ENCODE results near the gene PTX4. TPM values are rescaled to one million over a fixed set of nuclear protein-coding genes. Genes with fewer than 3 reads are reported as not detected.

PTX4 gene
- total RNA-seq, 1 experiment from 2014 or later = not detected

DNA sequence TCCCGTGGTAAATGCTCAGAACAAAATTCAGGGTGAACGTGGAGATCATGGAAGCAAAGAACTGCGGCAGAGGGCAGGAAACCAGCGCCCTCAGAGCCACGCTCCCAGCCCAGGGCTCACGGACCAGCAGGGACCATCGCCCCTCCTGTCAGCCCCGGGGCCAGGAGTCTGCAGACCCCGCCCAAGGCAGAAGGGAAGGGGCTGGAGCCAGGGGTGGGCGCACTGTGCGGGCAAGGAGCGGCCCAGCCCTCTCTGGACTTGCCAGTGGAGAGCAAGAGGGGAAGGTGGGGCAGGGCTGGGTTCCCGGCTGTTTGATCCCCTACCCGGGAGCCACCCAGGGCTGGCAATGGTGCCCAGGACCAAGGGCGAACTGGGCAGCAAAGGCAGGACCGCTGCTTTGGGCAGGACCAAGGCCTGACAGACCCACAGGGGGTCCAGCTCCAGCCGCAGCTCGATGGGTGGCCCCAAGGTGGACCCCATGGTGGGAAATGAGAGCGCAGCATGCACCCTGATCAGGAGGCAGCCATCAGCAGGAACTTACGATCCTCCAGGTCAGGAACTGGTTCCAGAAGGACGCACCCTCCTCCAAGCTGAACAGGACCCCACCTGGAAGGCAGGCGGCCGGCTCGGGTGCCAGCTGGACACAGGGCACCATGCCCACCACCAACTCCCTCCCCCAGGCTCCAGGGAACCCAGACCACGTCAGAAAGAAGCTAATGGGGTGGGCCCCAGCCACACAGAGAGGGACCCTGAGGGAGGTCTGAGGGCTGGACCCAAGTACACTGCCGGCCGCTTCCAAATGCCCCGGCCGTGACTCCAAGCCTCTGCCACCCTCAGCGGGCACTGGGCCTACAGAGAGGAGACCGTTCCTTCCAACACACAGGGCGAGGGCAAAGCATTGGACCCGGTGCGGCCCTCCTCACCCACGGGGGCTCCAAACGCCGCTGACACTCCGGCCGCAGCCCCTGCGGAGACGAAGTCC is 33.3 kb downstream of the PTX4 start:
- TF ChIP-seq, protein P1, sequence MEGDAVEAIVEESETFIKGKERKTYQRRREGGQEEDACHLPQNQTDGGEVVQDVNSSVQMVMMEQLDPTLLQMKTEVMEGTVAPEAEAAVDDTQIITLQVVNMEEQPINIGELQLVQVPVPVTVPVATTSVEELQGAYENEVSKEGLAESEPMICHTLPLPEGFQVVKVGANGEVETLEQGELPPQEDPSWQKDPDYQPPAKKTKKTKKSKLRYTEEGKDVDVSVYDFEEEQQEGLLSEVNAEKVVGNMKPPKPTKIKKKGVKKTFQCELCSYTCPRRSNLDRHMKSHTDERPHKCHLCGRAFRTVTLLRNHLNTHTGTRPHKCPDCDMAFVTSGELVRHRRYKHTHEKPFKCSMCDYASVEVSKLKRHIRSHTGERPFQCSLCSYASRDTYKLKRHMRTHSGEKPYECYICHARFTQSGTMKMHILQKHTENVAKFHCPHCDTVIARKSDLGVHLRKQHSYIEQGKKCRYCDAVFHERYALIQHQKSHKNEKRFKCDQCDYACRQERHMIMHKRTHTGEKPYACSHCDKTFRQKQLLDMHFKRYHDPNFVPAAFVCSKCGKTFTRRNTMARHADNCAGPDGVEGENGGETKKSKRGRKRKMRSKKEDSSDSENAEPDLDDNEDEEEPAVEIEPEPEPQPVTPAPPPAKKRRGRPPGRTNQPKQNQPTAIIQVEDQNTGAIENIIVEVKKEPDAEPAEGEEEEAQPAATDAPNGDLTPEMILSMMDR (conservative IDR thresholded peaks at IDR 0.05) = no peak
- no peak overlapping the region for H2BK20ac ChIP-seq (ENCODE audit: low read depth, low read length, poor library complexity, severe bottlenecking)
- no peak overlapping the region for H3K4ac ChIP-seq (ENCODE audit: low read depth, low read length)
- Mint-ChIP-seq H3K36me3 (ENCODE audit: insufficient read depth in 1 of 3, low read depth in 3 of 3) (peaks cover 0 to 30% (median 30%) of the 10 kb centered on the region in 3 experiments; a peak in 6 of 7 replicates), H3K27ac (no peak overlapping the region), H3K4me3 (no peak overlapping the region), H3K9me3 (no peaks in the 10 kb centered on the region), H3K4me1 (no peaks in the 10 kb centered on the region), H3K27me3 (ENCODE audit: low read depth) (no peaks in the 10 kb centered on the region)
- no peak overlapping the region for H2AK5ac ChIP-seq (ENCODE audit: insufficient read length, low read length)
- H4K91ac ChIP-seq (ENCODE audit: insufficient read length, low read depth, low read length) = no peak overlapping the region
- no peak overlapping the region for H3K9ac ChIP-seq (ENCODE audit: extremely low read depth, insufficient read length, low read length)
- no peaks in the 10 kb centered on the region for H3K27me3 ChIP-seq (ENCODE audit: insufficient read depth, low read length)
- no peak overlapping the region for H3K56ac ChIP-seq (ENCODE audit: insufficient read length, low read depth, low read length)
- no peak overlapping the region for H4K8ac ChIP-seq (replicated peaks; ENCODE audit: insufficient read length, low read depth, low read length)
- H3K23me2 ChIP-seq (ENCODE audit: insufficient read length, low read depth, low read length, poor library complexity, severe bottlenecking) = no peaks in the 10 kb centered on the region
- no peak overlapping the region for H2AFZ ChIP-seq (ENCODE audit: low read length)
- no peaks in the 10 kb centered on the region for H3K79me1 ChIP-seq (ENCODE audit: insufficient read depth, low read depth, low read length, poor library complexity, severe bottlenecking)
- no peaks in the 10 kb centered on the region for H3K79me2 ChIP-seq (ENCODE audit: insufficient read depth, low read length)
- no peaks in the 10 kb centered on the region for H3K4me1 ChIP-seq (ENCODE audit: insufficient read depth, low read length)
- no CpG with 5 or more reads among the region's 41 CpGs for WGBS (ENCODE audit: extremely low coverage, insufficient read length, low lambda C conversion rate)
- H3T11ph ChIP-seq (ENCODE audit: low read length) = no peak overlapping the region
- H2BK15ac ChIP-seq (ENCODE audit: low read depth, low read length) = no peak overlapping the region
- H4K20me1 ChIP-seq (ENCODE audit: control insufficient read depth, insufficient read depth, insufficient read length) = no peaks in the 10 kb centered on the region
- no peak overlapping the region for H3K27ac ChIP-seq (ENCODE audit: insufficient read length, low read depth, low read length)
- H3K23ac ChIP-seq (ENCODE audit: insufficient read length, low read depth, low read length) = no peak overlapping the region
- H4K5ac ChIP-seq (ENCODE audit: insufficient read length, low read depth, low read length) = no peak overlapping the region
- no peak for DNase-seq
- H3K9me3 ChIP-seq (ENCODE audit: control insufficient read depth, low read depth, low read length) = no peaks in the 10 kb centered on the region
- no peak overlapping the region for H2BK120ac ChIP-seq (ENCODE audit: low read depth, low read length, poor library complexity, severe bottlenecking)
- no peak overlapping the region for H2BK5ac ChIP-seq (ENCODE audit: insufficient read length, low read length)
- no peak overlapping the region for H3K4me2 ChIP-seq (ENCODE audit: insufficient read depth, insufficient read length, low read length)
- H3K14ac ChIP-seq (ENCODE audit: insufficient read depth, low read length) = no peak overlapping the region
- H3K18ac ChIP-seq (ENCODE audit: insufficient read length, low read depth, low read length) = no peak overlapping the region
- no peak overlapping the region for H2BK12ac ChIP-seq (ENCODE audit: insufficient read length, low read depth, low read length)

Data from H9 (cell line).